Astrocyte (in vitro differentiated cells and primary cell): ENCODE data around the gene LMAN1L.

Source experiments
- EZH2 ChIP-seq: IDR thresholded peaks from 2 replicates; pipeline ENCODE4 v1.6.1; 2012; ENCODE audit warnings: mild to moderate bottlenecking, low read length, inconsistent platforms; ENCODE audit not compliant: insufficient read depth
- TF ChIP-seq, protein P1 (sequence below): IDR thresholded peaks from 2 replicates; pipeline ENCODE4 v1.5.1; 2011; ENCODE audit warnings: low read depth, mild to moderate bottlenecking, inconsistent platforms, low read length, moderate library complexity; ENCODE audit not compliant: insufficient read depth

DNA sequence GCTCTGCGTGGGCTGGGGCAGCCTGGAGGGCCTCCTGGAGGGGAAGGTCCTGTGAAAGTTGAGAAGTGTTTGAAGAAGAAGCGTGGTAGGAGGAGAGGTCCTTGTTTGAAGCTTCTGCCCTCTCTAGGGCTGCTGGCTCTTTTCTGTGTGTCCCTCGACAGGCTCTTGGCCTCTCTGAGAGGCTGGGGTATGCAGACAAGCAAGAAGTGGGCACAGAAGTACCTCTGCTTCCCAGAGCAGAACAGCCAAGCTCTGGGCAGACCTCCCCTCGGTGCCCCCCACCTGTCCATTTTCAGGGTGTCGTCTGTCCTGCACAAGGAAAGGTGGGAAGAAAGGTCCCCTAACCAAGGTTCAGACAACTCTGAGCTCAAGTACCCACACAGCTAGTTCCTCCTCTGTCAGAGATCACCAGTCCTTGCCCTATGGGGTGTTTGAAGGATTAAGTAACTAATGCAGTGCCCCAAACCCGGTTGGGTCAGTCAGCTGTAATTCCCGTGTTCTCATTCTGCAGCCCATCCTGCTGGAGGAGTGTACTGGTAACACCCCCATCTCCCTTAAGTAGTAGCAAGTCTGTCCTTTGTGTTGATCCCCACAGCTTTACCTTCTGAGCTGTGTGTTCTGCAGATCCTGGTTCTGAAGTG is 24.5 kb upstream of the LMAN1L start:
- TF ChIP-seq, protein P1, sequence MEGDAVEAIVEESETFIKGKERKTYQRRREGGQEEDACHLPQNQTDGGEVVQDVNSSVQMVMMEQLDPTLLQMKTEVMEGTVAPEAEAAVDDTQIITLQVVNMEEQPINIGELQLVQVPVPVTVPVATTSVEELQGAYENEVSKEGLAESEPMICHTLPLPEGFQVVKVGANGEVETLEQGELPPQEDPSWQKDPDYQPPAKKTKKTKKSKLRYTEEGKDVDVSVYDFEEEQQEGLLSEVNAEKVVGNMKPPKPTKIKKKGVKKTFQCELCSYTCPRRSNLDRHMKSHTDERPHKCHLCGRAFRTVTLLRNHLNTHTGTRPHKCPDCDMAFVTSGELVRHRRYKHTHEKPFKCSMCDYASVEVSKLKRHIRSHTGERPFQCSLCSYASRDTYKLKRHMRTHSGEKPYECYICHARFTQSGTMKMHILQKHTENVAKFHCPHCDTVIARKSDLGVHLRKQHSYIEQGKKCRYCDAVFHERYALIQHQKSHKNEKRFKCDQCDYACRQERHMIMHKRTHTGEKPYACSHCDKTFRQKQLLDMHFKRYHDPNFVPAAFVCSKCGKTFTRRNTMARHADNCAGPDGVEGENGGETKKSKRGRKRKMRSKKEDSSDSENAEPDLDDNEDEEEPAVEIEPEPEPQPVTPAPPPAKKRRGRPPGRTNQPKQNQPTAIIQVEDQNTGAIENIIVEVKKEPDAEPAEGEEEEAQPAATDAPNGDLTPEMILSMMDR = no peak
- TF ChIP-seq EZH2 = no peak
